Endothelial cell of umbilical vein (primary cell): ENCODE data around the gene STT3B. TPM values are rescaled to one million over a fixed set of nuclear protein-coding genes. Genes with fewer than 3 reads are reported as not detected.

Source experiments
- BruUV-seq: library from RNA; stranded (reverse); fragments of 400-500 nt; replicated peaks from 2 replicates; lab custom pipeline; 2021; lab: Mats Ljungman, UMichigan
- CTCF ChIA-PET: fragments of 300-600, 350-600 bp; sonication (Branson Sonifier 250); formaldehyde crosslinking; loops from one replicate; lab custom pipeline; 2021; ENCODE audit warnings: antibody characterized with exemption, inconsistent platforms; lab: Charles Lee
- POLR2A ChIA-PET: fragments of 300-600, 350-600 bp; sonication (Branson Sonifier 250); formaldehyde crosslinking; loops from one replicate; lab custom pipeline; 2021; ENCODE audit warnings: antibody characterized with exemption, inconsistent platforms; lab: Charles Lee
- DNase-seq: peaks from one replicate; pipeline ENCODE4 v3.0.0-alpha.2; 2011; ENCODE audit warnings: low read depth, low spot score
- FAIRE-seq: peaks from 2 replicates; lab custom pipeline; 2011; peaks lifted over from hg19 to GRCh38; lab: Jason Lieb, UNC
- H2AFZ ChIP-seq: 2 replicates; pipeline ENCODE4 v1.6.0; 2012; ENCODE audit warnings: low read depth, low read length, control low read depth, inconsistent platforms
- H3K27ac ChIP-seq: 2 replicates; pipeline ENCODE4 v1.5.1; 2011; ENCODE audit warnings: low read depth, mild to moderate bottlenecking, control low read depth, low read length, moderate library complexity; ENCODE audit not compliant: insufficient read depth
- H3K27me3 ChIP-seq, 2 experiments: 2 replicates each; pipeline versions ENCODE4 v1.6.0 to v1.6.1; 2011; ENCODE audit warnings: low read length in 2 of 2, mixed read lengths in 1 of 2; ENCODE audit not compliant: control insufficient read depth in 2 of 2, insufficient read depth in 2 of 2
- H3K36me3 ChIP-seq, 2 experiments: 2 replicates in 1 of 2; 3 replicates in 1 of 2; pipeline ENCODE4 v1.5.1; 2011; ENCODE audit warnings: low read length in 2 of 2, mild to moderate bottlenecking in 1 of 2, moderate library complexity in 1 of 2; ENCODE audit not compliant: control insufficient read depth in 2 of 2, insufficient read depth in 2 of 2; ENCODE audit errors: extremely low read depth in 1 of 2
- H3K4me1 ChIP-seq: 3 replicates; pipeline ENCODE4 v1.5.1; 2011; ENCODE audit warnings: mild to moderate bottlenecking, low read length; ENCODE audit not compliant: control insufficient read depth, insufficient read depth; ENCODE audit errors: extremely low read depth
- H3K4me2 ChIP-seq: 2 replicates; pipeline ENCODE4 v1.6.1; 2011; ENCODE audit warnings: low read length, control low read depth, mixed read lengths; ENCODE audit not compliant: insufficient read depth
- H3K4me3 ChIP-seq, 3 experiments: fragments of 200-600 bp in 1 of 3; sonication (generic), shearing (Covaris generic) in 1 of 3; replicated peaks in 1 of 3; 2 replicates each; pipeline ENCODE4 v1.5.1; 2011 to 2016; ENCODE audit warnings: control low read depth in 3 of 3, low read length in 3 of 3, mild to moderate bottlenecking in 2 of 3, inconsistent platforms in 1 of 3, low read depth in 1 of 3, moderate library complexity in 1 of 3; ENCODE audit not compliant: insufficient read depth in 1 of 3
- H3K79me2 ChIP-seq: 2 replicates; pipeline ENCODE4 v1.6.0; 2012; ENCODE audit warnings: low read length, inconsistent platforms; ENCODE audit not compliant: control insufficient read depth, insufficient read depth
- H3K9ac ChIP-seq: replicated peaks from 2 replicates; pipeline ENCODE3; 2011; ENCODE audit warnings: low read length, control low read depth; ENCODE audit not compliant: insufficient read depth; ENCODE audit errors: extremely low read depth
- H3K9me1 ChIP-seq: replicated peaks from 3 replicates; pipeline ENCODE4 v1.6.0; 2011; ENCODE audit warnings: mild to moderate bottlenecking, low read length; ENCODE audit not compliant: control insufficient read depth, insufficient read depth; ENCODE audit errors: extremely low read depth
- H3K9me3 ChIP-seq: replicated peaks from 2 replicates; pipeline ENCODE4 v1.5.1; 2012; ENCODE audit warnings: low read length, inconsistent platforms; ENCODE audit not compliant: control insufficient read depth, insufficient read depth
- H4K20me1 ChIP-seq: replicated peaks from 2 replicates; pipeline ENCODE3; 2011; ENCODE audit warnings: mild to moderate bottlenecking, low read length; ENCODE audit not compliant: control insufficient read depth, insufficient read depth; ENCODE audit errors: extremely low read depth
- EZH2 ChIP-seq: IDR thresholded peaks from 2 replicates; pipeline ENCODE4 v1.6.1; 2012; ENCODE audit warnings: borderline replicate concordance, low read depth, mild to moderate bottlenecking, moderate library complexity, low read length, inconsistent platforms; ENCODE audit not compliant: severe bottlenecking
- FOS ChIP-seq: IDR thresholded peaks from 2 replicates; pipeline ENCODE4 v1.6.1; 2011; ENCODE audit warnings: mild to moderate bottlenecking, low read length, moderate library complexity, borderline replicate concordance; ENCODE audit not compliant: insufficient read depth
- GATA2 ChIP-seq: IDR thresholded peaks from 2 replicates; pipeline ENCODE4 v1.7.0; 2011; ENCODE audit warnings: low read depth, mild to moderate bottlenecking, moderate library complexity, mixed read lengths, low read length; ENCODE audit not compliant: insufficient read length, insufficient read depth
- JUN ChIP-seq: IDR thresholded peaks from 2 replicates; pipeline ENCODE4 v1.6.1; 2011; ENCODE audit warnings: borderline replicate concordance, low read depth; ENCODE audit not compliant: insufficient read length, insufficient read depth
- MYC ChIP-seq: IDR thresholded peaks from one replicate; pipeline ENCODE4 v1.6.1; 2011; ENCODE audit warnings: mild to moderate bottlenecking, low read depth, low read length
- POLR2A ChIP-seq: IDR thresholded peaks from 2 replicates; pipeline ENCODE4 v1.6.1; 2012; ENCODE audit warnings: low read depth, mild to moderate bottlenecking, control low read depth, low read length
- POLR2AphosphoS5 ChIP-seq: IDR thresholded peaks from 2 replicates; pipeline ENCODE4 v1.6.1; 2012; ENCODE audit warnings: low read depth, mild to moderate bottlenecking, control low read depth, low read length, moderate library complexity; ENCODE audit not compliant: insufficient read depth
- dilution Hi-C: fragments of 300-500 bp; cut with MboI; formaldehyde crosslinking; loops from one replicate; pipeline ENCODE4 v1.15.0; 2019; ENCODE audit warnings: low sequenced_read_pairs; ENCODE audit not compliant: extremely low pct_ligation_motif_present
- intact Hi-C: fragments of 100-400 bp; cut with micrococcal nuclease; formaldehyde crosslinking; loops from one replicate; pipeline ENCODE4 v1.10.0; 2022
- polyA plus RNA-seq, 4 experiments: library from polyadenylated mRNA; depleted of rRNA in 3 of 4; stranded (reverse) in 3 of 4; unstranded in 1 of 4; fragments of >200 nt; gene quantifications; 2 replicates each; pipeline versions ENCODE4 v1.2.1 to v1.2.3, GENCODE V29; 2011 to 2012; ENCODE audit warnings: missing spikeins in 1 of 4
- total RNA-seq: library from RNA; stranded (reverse); gene quantifications from 2 replicates; pipeline ENCODE4 v1.2.3, GENCODE V29; 2021
- TF ChIP-seq, protein P1 (sequence below), 2 donors: IDR thresholded peaks; 1 replicate in 1 of 2; 2 replicates in 1 of 2; pipeline ENCODE4 v1.5.1; 2011; ENCODE audit warnings: low read length in 2 of 2, mild to moderate bottlenecking in 2 of 2, moderate library complexity in 2 of 2, control low read depth in 1 of 2, inconsistent platforms in 1 of 2, low read depth in 1 of 2; ENCODE audit not compliant: insufficient read depth in 1 of 2; ENCODE audit errors: extremely low read depth in 1 of 2
- TF ChIP-seq, protein P2 (sequence below): IDR thresholded peaks from 2 replicates; pipeline ENCODE4 v1.6.1; 2011; ENCODE audit not compliant: insufficient read depth, insufficient read length

The STT3B gene
- total and polyA plus RNA-seq, 2 donors (not counting 3 experiments of a cell fraction or from before 2014, with no cell fraction given), result 56.4 to 113 TPM

DNA sequence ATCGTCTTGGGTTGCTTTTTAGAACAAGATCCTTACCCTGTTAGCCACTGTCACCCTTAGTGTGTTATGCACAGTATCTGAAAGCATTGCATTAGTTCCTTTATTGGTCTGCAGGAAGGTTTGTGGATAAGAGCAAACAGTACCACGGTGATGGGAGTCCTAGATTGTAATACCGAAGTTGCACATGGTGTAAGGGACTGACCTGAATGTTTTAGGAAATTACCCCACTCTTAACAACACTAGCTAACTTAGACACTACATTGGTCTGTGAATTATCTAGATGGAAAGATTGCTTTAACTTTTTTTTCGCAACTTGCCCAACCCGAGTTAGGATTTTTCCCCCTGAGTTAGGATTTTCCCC is 1.3 kb downstream of the STT3B start:
- no TSS peak for BruUV-seq
- no peak for DNase-seq
- Histone ChIP-seq H3K4me1 (peaks cover 24% of the 10 kb centered on the region), H2AFZ (no peak overlapping the region), H3K4me3 (peak overlapping the region; percentile 73 to 93 (median 91)), H3K27me3 (peaks cover 3% of the 10 kb centered on the region in 2 experiments), H3K27ac (no peak overlapping the region), H3K9me3 (no peaks in the 10 kb centered on the region), H3K9me1 (no peaks in the 10 kb centered on the region), H3K9ac (peak overlapping the region; percentile 93), H3K4me2 (peak overlapping the region; percentile 100), H4K20me1 (peaks cover 5% of the 10 kb centered on the region), H3K79me2 (peaks cover 61% of the 10 kb centered on the region), H3K36me3 (no peaks in the 10 kb centered on the region)
- FAIRE-seq, result no peak
- POLR2A ChIA-PET, result no interaction called here
- dilution Hi-C loops, result no loop called here
- TF ChIP-seq FOS (no peak), GATA2 (no peak), MYC (no peak), JUN (no peak), POLR2A (no peak), EZH2 (no peak), POLR2AphosphoS5 (no peak)
- TF ChIP-seq, protein P1, sequence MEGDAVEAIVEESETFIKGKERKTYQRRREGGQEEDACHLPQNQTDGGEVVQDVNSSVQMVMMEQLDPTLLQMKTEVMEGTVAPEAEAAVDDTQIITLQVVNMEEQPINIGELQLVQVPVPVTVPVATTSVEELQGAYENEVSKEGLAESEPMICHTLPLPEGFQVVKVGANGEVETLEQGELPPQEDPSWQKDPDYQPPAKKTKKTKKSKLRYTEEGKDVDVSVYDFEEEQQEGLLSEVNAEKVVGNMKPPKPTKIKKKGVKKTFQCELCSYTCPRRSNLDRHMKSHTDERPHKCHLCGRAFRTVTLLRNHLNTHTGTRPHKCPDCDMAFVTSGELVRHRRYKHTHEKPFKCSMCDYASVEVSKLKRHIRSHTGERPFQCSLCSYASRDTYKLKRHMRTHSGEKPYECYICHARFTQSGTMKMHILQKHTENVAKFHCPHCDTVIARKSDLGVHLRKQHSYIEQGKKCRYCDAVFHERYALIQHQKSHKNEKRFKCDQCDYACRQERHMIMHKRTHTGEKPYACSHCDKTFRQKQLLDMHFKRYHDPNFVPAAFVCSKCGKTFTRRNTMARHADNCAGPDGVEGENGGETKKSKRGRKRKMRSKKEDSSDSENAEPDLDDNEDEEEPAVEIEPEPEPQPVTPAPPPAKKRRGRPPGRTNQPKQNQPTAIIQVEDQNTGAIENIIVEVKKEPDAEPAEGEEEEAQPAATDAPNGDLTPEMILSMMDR (IDR thresholded peaks at IDR 0.05; ENCODE audit: extremely low read depth in 1 of 2, insufficient read depth in 1 of 2, low read depth in 1 of 2, low read length in 2 of 2), result no peak
- TF ChIP-seq, protein P2, sequence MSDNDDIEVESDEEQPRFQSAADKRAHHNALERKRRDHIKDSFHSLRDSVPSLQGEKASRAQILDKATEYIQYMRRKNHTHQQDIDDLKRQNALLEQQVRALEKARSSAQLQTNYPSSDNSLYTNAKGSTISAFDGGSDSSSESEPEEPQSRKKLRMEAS, result no peak
- CTCF ChIA-PET, result interaction anchor here (1.0 to 2.5 kb wide), 4 partner anchors 16 to 402 kb away, joined by 4 to 15 read pairs (median 5); no protein-coding TSS in a partner anchor
- intact Hi-C loops, result loop anchor here (5.0 kb wide), 2 partner anchors 428 to 767 kb away; no protein-coding TSS in a partner anchor
